NOMO-1 (cell line): ENCODE results near the gene KATNAL2.

Experiments
- DNase-seq, 2 experiments: peaks; one replicate each; lab custom pipeline; 2025; ENCODE audit not compliant: unreplicated experiment in 2 of 2; lab: John Stamatoyannopoulos, UW

KATNAL2 gene, protein sequence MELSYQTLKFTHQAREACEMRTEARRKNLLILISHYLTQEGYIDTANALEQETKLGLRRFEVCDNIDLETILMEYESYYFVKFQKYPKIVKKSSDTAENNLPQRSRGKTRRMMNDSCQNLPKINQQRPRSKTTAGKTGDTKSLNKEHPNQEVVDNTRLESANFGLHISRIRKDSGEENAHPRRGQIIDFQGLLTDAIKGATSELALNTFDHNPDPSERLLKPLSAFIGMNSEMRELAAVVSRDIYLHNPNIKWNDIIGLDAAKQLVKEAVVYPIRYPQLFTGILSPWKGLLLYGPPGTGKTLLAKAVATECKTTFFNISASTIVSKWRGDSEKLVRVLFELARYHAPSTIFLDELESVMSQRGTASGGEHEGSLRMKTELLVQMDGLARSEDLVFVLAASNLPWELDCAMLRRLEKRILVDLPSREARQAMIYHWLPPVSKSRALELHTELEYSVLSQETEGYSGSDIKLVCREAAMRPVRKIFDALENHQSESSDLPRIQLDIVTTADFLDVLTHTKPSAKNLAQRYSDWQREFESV

DNA sequence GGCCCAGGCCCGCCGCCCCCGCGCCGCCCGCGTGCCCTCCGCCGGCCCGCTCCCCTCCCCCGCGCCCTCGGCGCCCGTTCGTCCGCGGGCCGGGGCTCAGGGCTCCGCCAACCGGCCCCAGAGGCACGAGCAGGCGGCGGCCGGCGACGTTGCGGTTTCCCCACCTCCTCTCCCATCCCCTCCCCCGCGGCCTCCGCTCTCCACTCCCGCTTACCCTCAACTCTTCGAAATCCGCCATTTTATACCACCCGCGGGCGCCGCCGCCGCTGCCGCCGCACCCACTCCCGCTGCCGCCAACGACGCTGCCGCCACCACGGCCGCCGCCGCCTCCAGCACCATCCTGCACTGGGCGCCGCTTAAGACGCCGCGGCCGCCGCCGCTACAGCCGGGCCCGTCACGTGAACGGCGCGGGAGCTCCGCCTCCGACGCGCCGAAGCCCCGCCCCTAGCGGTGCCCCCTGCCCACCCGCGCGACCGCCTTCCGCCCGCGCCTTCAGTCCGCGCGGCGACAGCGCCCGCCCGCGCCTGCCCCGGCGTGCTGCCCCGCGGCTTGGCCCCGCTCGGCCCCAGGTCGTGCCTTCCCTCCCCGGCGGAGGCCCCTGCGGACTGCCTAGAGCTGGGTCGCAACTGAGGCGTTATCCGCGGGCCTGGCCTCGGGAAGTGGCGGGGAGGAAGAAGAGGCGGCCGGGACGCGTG lies at the start of gene KATNAL2, which contains the start of gene PIAS2:
KATNAL2 (plus strand) TSS at position 495 of the 695 bp plus-strand sequence. CDS start 29,271 bp downstream, outside the sequence.
PIAS2 (minus strand) TSS at position 400 of the 695 bp plus-strand sequence; CDS start at position 238, 162 bp downstream.
- peak; percentile 61 to 88 for DNase-seq

DNA sequence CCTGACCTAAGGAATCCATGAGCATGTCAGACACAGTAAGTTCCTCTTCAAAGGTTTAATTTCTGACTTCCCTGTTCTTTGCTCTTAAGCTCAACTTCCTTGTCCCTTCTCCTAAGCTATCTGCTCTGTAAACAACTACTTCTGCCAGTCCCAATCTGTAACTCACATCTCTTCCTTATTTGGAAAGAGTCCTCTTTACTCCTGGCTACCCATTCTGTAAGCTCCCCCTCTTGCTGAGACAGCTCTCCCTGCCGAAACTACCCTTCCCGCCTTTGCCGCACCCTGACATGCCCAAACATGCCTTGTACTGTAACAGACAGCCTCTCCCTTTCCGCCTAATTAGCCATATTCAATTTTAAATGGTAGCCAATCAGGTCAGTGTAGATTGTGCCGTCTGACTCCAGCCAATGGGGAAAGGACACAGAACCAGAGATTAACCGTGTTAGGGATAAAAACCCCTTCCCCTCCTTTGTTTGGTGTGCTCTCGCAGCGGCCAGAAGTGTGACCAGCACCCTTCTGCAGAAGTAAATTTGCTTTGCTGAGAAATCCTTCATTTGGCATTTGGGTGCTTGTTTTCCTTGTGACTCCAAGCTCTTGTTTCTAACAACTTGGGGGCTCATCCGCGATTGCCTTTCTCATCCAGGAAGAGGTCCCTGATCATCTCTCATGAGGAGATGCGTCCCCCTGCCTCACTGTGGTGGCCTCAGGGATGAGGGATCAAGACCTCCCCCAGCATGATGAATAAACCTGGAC lies 49.1 kb upstream of the KATNAL2 start:
- DNase-seq: no peak

DNA sequence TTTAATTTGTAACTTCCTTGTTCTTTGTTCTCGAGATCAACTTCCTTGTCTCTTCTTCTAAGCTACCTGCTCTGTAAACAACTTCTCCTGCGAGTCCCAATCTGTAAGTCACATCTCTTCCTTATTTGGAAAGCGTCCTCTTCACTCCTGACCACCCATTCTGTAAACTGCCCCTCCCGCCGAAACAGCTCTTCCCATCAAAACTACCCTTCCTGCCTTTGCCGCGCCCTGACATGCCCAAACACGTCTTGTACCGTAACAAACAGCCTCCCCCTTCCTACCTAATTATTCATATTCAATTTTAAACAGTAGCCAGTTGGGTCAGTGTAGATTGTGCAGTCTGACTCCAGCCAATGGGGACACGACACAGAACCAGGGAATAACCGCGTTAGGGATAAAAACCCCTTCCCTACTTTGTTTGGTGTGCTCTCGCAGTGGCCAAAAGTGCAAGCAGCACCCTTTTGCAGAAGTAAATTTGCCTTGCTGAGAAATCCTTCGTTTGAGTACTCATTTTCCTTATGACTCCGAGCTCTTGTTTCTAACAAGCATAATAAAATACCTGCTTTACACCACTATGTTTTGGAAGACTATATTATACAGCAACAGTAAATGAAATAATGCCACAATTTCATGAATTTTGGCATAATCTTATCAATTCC lies 39.9 kb upstream of the KATNAL2 start:
- DNase-seq: no peak

DNA sequence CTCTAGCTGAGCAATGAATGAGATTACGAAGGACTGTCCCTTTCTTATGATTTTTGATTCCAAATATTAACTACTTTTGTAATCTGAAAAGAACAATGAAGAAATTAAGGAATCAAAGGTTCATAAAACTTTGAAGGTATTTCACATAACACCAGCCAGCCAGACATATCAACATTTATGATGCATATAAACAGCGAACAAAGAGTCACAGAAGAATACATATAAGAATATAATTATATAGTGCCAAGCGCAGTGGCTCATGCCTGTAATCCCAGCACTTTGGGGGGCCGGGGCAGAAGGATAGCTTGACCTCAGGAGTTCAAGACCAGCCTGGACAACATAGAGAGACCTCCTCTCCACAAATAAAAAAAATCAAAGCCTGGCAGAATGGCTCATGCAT lies 34.2 kb upstream of the KATNAL2 start:
- no peak for DNase-seq

DNA sequence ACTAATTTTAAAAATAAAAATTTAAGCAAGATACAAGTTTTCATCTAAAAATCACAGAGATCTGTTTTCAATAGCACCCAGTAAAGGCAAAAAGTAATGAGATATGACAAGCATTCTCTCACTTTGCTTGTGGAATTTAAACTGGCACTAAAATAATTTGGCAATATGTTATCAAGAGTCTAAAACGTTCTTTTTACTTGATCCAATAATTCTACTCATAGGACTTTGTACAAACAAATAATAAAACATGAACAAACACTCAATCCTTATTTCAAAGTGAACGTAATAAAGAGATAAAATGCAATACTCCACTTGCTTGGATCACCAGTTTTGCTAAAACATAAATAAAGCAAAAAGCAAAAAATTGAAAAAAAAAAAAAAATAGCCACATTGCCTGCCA lies 30.5 kb upstream of the KATNAL2 start:
- no peak for DNase-seq

DNA sequence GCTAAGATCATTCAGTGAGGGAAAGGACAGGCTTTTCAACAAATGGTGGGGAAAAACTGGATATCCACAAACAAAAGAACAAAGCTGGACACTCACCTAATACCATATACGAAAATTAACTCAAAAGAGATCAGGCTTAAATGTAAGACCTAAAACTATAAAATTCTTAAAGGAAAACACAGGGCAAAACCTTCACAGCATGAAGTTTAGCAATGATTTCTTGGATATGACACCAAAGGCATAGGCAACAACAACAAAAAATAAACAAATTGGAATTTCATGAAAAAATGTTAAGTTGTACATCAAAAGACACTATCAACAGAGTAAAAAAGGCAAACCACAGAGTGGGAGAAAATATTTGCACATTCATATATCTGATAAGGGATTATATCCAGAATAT lies 28.4 kb upstream of the KATNAL2 start:
- no peak for DNase-seq

DNA sequence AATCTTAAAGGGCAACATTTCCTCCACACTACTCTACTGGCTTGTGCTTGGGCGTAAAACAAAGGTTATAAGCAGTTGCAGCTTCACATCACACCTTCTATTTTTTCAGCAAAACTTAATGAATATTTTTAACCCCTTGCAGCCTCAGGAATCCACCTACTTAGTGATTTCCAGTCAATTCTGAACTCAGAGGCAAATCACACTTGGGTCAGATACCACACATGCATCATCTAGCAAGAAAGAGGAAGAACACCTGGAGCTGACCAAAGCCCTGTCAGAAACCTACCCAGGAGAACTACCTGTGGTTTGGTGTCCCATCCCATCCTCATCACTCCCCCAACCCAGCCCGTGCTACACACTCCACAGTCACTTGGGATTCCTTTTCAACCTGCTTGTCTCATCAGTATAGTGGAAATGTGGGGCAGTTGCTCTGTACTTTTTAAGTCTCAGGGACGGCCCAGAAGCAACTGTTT lies 25.6 kb upstream of the KATNAL2 start:
- DNase-seq: no peak

DNA sequence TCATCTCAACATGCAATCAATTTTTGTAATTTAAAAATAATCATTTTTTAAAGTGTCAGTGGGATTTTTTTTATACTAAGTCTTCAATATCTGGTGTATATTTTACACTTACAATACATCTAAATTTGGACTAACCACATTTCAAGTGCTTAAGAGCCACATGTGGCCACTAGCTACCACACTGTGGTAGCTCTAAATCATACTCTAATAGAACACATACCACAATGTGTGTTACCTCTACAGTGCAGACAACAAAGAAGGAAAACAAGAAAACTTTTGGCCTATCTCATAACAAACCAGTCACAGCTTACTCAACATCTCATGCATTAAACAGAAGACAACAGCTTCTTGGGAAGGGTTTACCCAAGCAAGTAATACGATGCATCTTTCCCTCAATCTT lies 24.6 kb upstream of the KATNAL2 start:
- no peak for DNase-seq

DNA sequence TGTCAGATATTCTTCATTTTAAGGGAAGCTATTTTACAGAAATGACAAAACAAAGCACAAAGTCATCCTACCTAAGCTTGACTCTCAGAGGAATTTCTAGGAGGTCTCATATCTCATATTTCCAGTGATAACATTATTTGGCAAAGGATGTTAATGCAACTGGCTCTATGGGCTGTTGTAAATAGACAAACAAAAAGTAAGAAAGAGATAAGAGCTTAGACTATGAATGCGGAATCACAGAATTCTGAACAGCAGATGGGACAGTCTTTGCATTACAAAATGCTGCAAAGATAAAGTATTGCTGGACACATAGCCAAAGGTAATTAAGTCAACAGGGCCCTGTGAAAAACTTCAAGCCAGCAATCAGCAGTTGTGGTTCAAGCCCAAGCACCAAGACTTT lies 24.0 kb upstream of the KATNAL2 start:
- no peak for DNase-seq

DNA sequence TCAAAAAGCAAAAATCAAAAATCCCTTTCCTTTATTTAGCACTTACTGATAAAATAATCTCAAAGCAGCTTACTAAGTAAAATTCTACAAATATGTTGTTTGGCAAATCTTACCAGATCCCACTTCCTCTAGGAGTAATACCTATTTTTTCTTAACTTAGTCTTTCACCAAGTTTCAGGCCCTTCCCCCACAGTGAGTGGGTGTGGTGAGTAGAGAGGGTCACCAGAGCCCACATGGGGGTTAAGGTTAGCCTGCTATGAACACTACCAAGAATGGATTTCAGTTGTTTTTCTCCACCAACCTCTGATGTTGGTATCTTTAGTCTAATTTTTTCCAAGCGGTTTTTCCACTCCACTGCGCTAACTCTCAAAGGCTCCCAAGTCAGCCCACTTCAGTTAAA lies 23.3 kb upstream of the KATNAL2 start:
- no peak for DNase-seq

DNA sequence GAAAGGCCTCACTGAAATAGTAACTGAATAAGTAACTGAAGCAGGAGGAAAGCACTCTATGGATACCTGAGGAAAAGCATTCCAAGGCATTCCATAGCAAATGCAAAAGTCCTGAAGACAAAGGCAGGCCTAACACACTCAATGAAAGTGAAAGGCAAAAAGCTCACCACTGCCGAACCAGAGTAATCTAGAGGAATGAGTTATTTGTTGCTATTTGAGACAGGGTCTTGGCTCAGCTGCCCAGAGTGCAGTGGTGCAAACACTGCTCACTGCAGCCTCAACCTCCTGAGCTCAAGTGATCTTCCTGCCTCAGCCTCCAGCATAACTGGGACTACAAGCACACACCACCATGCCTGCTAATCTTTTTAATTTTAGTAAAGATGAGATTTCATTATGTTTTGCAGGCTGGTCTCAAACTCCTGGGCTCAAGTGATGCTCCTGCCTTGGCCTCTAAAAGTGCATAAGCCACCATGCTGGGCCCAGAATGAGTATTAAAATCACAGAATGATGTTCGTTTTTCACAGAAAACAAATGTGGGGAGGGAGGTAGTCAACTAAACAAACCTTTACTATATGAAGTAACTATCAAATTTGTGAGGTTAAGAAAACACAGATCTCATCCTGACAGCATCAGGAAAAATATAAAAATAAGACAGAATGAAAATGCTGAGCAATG lies 18.0 kb upstream of the KATNAL2 start:
- no peak for DNase-seq

DNA sequence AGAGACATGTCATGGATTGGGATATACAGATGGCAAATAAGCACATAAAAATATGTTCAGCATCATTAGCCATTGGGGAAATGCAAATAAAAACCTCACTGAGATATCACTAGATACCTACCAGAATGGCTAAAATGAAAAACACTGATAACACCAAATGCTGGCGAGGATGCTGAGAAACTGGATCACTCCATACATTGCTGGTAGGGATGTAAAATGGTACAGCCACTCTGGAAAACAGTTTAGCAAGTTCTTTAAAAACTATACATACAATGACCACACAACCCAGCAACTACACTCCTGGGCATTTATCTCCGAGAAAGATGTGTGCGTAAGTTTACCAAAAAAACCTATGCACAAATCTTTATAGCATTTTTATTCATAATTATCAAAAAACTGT lies 14.0 kb upstream of the KATNAL2 start:
- DNase-seq: no peak

DNA sequence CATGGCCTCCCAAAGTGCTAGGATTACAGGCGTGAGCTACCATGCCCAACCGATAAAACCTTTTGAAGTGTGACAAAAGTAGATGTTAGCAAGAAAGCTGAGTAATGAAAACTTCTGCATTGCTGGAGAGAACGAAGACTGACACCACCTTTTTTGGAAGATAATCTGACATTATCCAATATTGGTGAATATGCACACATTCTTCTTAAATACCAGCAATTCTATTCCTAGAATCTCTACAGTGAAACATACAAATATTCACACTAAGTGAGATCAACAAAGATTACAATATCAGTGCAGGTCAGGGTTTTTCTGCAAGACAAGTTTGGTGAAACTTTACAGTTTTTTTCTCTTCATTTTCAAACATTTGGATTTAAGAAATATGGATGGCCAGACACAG lies 7.9 kb upstream of the KATNAL2 start:
- no peak for DNase-seq

DNA sequence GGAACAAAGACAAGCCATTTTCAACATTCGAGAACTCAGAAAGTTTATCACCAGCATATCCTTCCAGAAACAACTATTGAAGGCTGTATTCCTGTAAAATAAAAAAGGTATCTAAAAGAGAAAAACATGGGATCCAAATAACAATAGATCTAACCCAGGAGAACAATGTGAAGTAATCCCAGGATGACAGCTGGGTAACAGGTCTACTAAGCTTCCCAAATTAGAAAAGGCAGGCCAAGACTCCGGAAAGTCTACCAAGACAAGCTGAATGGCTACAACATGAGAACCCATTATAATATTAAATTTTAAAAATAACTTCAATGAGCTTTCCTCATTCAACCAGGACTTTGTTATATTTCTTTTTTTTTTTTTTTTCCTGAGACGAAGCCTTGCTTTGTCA lies 6.5 kb upstream of the KATNAL2 start:
- no peak for DNase-seq

DNA sequence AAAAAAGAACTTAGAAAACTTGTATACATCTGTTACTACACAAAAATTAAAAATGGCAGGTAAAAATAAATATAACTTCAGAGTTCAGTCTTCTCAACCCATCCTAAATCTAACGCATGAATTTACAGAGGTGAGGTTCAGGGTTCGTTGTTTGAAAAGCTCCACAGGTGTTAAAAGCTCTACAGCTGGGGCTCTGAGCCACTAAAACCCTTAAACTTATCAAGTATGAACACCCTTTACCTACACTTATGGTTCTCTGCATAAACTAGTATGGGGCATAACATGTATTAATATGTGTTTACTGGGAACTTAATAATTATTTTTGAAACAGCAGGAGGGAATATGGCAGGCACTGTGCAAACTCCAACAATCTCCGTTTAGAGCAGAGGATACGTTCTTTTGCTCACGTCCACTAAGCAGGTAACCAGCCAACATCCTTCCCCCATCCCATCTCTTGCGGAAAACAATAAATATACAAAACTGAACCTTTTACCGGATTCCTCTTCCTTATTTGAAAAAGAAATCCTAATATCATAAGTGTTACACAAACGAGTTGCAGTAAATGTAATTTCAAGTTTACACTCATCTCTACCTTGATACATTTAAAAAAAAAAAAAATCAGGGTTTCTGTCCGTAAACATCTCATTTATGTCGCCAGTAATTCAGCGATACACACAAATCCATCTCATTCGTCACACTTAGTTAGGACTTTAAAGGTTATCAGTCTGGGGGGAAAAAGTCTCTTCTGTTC lies 1.4 kb upstream of the KATNAL2 start:
- no peak for DNase-seq

DNA sequence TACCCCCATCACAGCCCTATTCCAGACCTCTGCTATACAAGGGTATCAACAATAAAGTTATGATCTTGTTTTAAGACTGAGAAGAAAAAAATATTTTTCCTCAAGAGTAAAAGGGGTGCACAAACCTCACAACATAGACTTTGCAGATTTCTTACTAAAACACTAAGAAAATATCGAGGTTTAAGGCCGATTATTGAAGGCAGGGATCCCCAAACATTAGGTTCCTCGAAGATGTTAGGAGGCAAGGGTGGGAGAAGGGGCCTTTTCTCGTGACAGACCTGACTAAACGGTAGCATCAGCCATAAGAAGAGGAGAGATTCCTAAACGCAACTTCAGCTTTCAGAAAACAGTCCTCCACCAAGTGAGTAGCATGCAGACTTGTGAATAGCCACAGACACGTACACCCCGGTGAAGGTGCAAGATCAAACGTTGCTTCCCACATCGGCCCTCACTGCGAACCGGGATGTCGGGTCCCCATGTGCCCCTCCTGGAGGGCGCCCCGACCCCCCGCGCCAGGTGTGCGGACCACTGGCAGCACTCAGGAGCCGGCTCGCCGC lies 773 bp upstream of the KATNAL2 start:
- peak in 1 of 2 experiments; percentile 26 for DNase-seq

DNA sequence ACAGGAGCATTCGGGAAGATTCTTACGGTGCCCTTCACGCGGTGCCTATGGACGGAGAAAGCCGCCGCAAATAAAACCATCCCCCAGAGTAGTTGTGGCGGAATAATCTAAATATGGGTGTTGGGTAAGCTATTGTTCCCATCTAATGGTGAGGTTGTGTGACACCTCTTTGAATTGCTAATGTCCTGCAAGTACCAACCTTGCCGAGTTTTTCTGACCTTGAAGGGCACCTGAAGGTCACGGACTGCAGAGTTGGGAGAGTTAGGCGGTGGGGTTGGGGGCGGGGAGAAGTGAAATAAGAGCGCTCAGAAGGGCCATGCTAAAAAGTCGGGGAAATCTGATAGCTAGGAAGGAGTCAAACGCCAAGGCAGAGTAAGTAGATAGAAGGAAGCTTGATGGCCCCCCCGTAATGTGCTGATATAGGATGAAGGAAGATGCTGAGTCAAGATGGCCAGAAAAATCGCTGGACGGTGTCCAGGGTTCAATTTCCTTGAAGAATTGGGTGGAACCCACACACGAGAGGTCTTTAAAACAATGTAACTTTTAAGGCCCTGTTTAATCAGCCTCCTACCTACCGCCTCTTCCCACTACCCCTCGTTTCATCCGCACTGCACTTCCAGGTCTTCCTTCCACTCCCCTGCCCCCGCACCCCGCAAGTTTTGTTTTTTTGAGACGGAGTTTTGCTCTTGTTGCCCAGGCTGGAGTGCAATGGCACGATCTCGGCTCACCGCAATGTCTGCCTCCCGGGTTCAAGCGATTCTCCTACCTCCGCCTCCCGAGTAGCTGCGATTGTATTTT lies 600 bp downstream of the KATNAL2 start:
- peak in 1 of 2 experiments; percentile 46 for DNase-seq

DNA sequence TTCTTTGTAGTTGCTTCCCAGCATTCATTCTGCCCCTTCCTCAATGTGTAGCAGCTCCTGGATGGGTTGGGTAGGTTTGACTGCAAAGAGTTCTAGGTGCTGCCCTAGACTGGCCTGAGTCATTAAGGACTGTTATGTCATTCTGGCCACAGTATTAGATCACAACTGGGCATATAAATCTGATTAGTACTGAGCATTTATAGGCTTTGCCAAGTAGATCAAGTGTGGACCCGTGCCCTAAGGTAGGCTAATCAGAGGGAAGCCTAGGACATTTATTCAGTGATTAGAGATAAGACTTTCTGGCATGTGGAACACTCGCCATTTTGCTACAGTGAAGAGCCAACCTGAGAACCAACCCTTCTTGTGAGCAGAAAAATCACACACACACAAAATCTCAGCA lies 2.7 kb downstream of the KATNAL2 start:
- no peak for DNase-seq
